Hippocampal formation (tissue), 2 donors: ENCODE measurements around the gene CCT8.

Experiments used
- DNase-seq, 2 donors: peaks; one replicate each; lab custom pipeline; 2025; lab: John Stamatoyannopoulos, UW

The CCT8 gene

GRCh38 chr21:29078869-29079767 is 5.7 kb upstream of the CCT8 start:
- DNase-seq: peak; percentile 22 to 47

- DNase-seq: no peak
Measured at GRCh38 chr21:29077651-29078090, 4.2 kb upstream of the CCT8 start.

- DNase-seq: peak in 1 of 2 donors; percentile 21
Measured at GRCh38 chr21:29076731-29077640, 3.5 kb upstream of the CCT8 start.

- no peak for DNase-seq
Measured at GRCh38 chr21:29075706-29076466, 2.4 kb upstream of the CCT8 start.

- no peak for DNase-seq
Measured at GRCh38 chr21:29074783-29075182, 1.3 kb upstream of the CCT8 start.

GRCh38 chr21:29074007-29074376 is 544 bp upstream of the CCT8 start:
- DNase-seq: peak in 1 of 2 donors; percentile 85

GRCh38 chr21:29072873-29073221 is 601 bp downstream of the CCT8 start:
- DNase-seq: no peak

GRCh38 chr21:29064850-29065481 is 8.5 kb downstream of the CCT8 start:
- no peak for DNase-seq

- no peak for DNase-seq
Measured at GRCh38 chr21:29056538-29057050, 16.9 kb downstream of the CCT8 start.

GRCh38 chr21:29056005-29056404 is 17.4 kb downstream of the CCT8 start:
- no peak for DNase-seq

GRCh38 chr21:29055080-29055479 is 18.4 kb downstream of the CCT8 start:
- DNase-seq: no peak

- DNase-seq: no peak
Measured at GRCh38 chr21:29053656-29054055, 19.8 kb downstream of the CCT8 start.

GRCh38 chr21:29053011-29053553 is 20.4 kb downstream of the CCT8 start:
- no peak for DNase-seq

GRCh38 chr21:29052224-29052623 is 21.2 kb downstream of the CCT8 start:
- no peak for DNase-seq

- no peak for DNase-seq
Measured at GRCh38 chr21:29034678-29035077, 38.8 kb downstream of the CCT8 start.

GRCh38 chr21:29033871-29034270 is 39.6 kb downstream of the CCT8 start:
- no peak for DNase-seq

GRCh38 chr21:29033301-29033700 is 40.1 kb downstream of the CCT8 start:
- no peak for DNase-seq

GRCh38 chr21:29030909-29031308 is 42.5 kb downstream of the CCT8 start:
- no peak for DNase-seq

GRCh38 chr21:29029524-29029923 is 43.9 kb downstream of the CCT8 start:
- no peak for DNase-seq

GRCh38 chr21:29025328-29025713 is 48.1 kb downstream of the CCT8 start:
- no peak for DNase-seq
